Measurements from ENCODE around the gene ANXA7. TPM values are rescaled to one million over a fixed set of nuclear protein-coding genes. Genes with fewer than 3 reads are reported as not detected.
"Not testable (repeated sequence)": the region's sequence is repeated elsewhere in the genome, so short reads cannot be mapped to it uniquely, and the experiment has no call there.

ANXA7 gene
- total and polyA plus RNA-seq, 4 donors: 72.4 to 125 (median 102) TPM

DNA sequence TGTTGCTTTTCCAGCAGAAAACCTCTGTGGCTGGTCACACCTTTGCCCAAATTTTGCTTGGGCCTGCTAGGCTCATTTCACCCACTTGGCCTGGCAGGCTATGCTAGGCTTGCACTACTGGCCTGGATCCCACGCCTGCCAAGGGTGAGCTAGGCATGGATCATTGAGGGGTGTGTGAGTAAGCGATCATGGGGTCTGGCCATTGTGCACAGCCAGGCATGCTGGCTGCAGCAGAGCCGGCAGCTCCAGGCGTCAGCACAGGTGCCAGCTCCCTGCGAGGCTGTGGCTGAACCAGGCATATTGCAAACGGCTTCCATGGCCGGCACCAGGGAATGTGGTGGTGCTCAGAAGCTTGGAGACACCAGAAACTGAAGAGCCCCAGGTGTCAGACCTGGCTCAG, 74.4 kb downstream of the ANXA7 start:
- H3K27ac ChIP-seq (ENCODE audit: low read depth in 1 of 2, low read length in 2 of 2): no peak overlapping the region
- no peaks in the 10 kb centered on the region for H3K36me3 ChIP-seq (ENCODE audit: control insufficient read depth in 1 of 2, insufficient read depth in 2 of 2, low read length in 1 of 2)
- ATAC-seq (ENCODE audit: low FRiP score) (no peak), DNase-seq (no peak)
- H3K27me3 ChIP-seq (ENCODE audit: control insufficient read depth in 1 of 2, insufficient read depth in 2 of 2, low read length in 1 of 2): no peaks in the 10 kb centered on the region
- intact Hi-C loops (cut with DNase I): no loop called here
- no peaks in the 10 kb centered on the region for H3K4me1 ChIP-seq (ENCODE audit: control insufficient read depth in 1 of 2, insufficient read depth in 2 of 2, low read length in 2 of 2)
- H3K4me3 ChIP-seq (ENCODE audit: low read length in 2 of 2): no peak overlapping the region
- no peaks in the 10 kb centered on the region for H3K9me3 ChIP-seq (ENCODE audit: control insufficient read depth, low read length)
- 83 to 88% methylated on average over 7 of the region's 7 CpGs for WGBS, 2 donors

DNA sequence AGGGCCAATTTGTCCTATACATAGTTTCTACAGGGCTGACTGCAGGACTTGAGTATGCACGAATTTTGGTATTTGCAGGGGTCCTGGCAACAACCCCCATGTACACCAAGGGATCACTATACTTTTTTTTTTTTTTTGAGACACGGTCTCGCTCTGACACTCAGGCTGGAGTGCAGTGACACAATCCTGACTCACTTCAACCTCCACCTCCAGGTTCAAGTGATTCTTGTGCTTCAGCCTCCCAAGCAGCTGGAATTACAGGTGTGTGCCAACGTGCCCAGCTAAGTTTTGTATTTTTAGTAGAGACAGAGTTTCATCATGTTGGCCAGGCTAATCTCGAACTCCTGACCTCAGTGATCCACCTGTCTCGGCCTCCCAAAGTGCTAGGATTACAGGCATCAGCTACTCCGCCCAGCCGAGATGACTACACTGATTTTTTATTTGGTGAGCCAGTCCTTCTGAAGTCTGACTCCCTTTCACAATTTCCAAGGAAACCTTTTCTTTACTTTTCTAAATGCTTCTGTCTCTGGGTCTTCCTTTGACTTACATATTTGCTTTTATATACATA, 75.0 kb downstream of the ANXA7 start:
- intact Hi-C loops (cut with DNase I): no loop called here
- 86 to 92% methylated on average over 8 of the region's 8 CpGs for WGBS, 2 donors
- Histone ChIP-seq H3K36me3 (ENCODE audit: control insufficient read depth in 1 of 2, insufficient read depth in 2 of 2, low read length in 1 of 2) (no peaks in the 10 kb centered on the region), H3K27me3 (ENCODE audit: control insufficient read depth in 1 of 2, insufficient read depth in 2 of 2, low read length in 1 of 2) (no peaks in the 10 kb centered on the region), H3K9me3 (ENCODE audit: control insufficient read depth, low read length) (no peaks in the 10 kb centered on the region), H3K4me3 (ENCODE audit: low read length in 2 of 2) (no peak overlapping the region), H3K4me1 (ENCODE audit: control insufficient read depth in 1 of 2, insufficient read depth in 2 of 2, low read length in 2 of 2) (no peaks in the 10 kb centered on the region), H3K27ac (ENCODE audit: low read depth in 1 of 2, low read length in 2 of 2) (no peak overlapping the region)
- DNase-seq (no peak), ATAC-seq (ENCODE audit: low FRiP score) (no peak)

DNA sequence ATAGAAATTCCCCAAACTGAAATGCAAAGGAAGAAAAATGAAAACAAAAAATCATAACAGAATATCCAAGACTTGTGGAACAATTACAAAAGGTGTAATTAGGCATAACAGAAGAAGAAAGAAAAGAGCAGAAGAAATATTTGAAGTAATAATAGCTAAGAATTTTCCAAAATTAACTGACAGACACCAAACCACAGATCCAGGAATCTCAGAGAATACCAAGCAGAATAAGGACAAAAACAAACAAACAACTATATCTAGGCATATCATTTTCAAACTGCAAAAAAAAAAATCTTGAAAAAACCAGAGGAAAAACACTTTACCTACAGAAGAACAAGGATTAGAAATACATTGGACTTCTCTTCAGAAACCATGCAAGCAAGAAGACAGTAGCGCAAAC, 80.7 kb downstream of the ANXA7 start:
- no peak for DNase-seq
- intact Hi-C loops (cut with DNase I): no loop called here
- no peaks in the 10 kb centered on the region for H3K27me3 ChIP-seq (ENCODE audit: control insufficient read depth in 1 of 2, insufficient read depth in 2 of 2, low read length in 1 of 2)
- no peak overlapping the region for H3K4me3 ChIP-seq (ENCODE audit: low read length in 2 of 2)
- no peak overlapping the region for H3K27ac ChIP-seq (ENCODE audit: low read depth in 1 of 2, low read length in 2 of 2)
- no peaks in the 10 kb centered on the region for H3K4me1 ChIP-seq (ENCODE audit: control insufficient read depth in 1 of 2, insufficient read depth in 2 of 2, low read length in 2 of 2)
- 94 to 98% methylated on average over 1 of the region's 1 CpG for WGBS, 2 donors
- no peak for ATAC-seq (ENCODE audit: low FRiP score)
- H3K36me3 ChIP-seq (ENCODE audit: control insufficient read depth in 1 of 2, insufficient read depth in 2 of 2, low read length in 1 of 2): no peaks in the 10 kb centered on the region
- H3K9me3 ChIP-seq (ENCODE audit: control insufficient read depth, low read length): no peaks in the 10 kb centered on the region

DNA sequence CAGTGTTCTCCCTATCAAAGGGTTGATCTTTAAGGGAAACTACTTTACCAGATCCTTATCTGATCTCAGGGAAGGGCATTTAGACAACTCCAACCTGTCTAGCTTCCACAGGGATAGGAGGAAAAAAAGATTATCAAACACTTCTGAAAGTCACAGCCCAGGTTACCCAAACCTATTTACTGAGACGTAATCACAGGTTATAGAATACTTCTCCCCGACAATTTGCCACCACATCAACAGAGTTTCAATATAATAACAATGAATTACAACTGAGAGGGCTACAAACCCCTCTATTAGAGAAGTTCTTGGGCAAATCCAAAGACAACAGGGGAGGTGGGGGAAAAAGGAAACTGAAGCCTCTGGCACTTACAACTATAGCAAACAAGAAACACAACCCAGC, 81.5 kb downstream of the ANXA7 start:
- 60 to 82% methylated on average over 2 of the region's 2 CpGs for WGBS, 2 donors
- intact Hi-C loops (cut with DNase I): no loop called here
- Histone ChIP-seq H3K36me3 (ENCODE audit: control insufficient read depth in 1 of 2, insufficient read depth in 2 of 2, low read length in 1 of 2) (no peaks in the 10 kb centered on the region), H3K4me3 (ENCODE audit: low read length in 2 of 2) (no peak overlapping the region), H3K27ac (ENCODE audit: low read depth in 1 of 2, low read length in 2 of 2) (no peak overlapping the region), H3K27me3 (ENCODE audit: control insufficient read depth in 1 of 2, insufficient read depth in 2 of 2, low read length in 1 of 2) (no peaks in the 10 kb centered on the region), H3K9me3 (ENCODE audit: control insufficient read depth, low read length) (no peaks in the 10 kb centered on the region), H3K4me1 (ENCODE audit: control insufficient read depth in 1 of 2, insufficient read depth in 2 of 2, low read length in 2 of 2) (no peaks in the 10 kb centered on the region)
- no peak for ATAC-seq (ENCODE audit: low FRiP score)
- DNase-seq: no peak

DNA sequence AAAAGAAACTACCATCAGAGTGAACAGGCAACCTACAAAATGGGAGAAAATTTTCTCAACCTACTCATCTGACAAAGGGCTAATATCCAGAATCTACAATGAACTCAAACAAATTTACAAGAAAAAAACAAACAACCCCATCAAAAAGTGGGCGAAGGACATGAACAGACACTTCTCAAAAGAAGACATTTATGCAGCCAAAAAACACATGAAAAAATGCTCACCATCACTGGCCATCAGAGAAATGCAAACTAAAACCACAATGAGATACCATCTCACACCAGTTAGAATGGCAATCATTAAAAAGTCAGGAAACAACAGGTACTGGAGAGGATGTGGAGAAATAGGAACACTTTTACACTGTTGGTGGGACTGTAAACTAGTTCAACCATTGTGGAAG, 85.3 kb downstream of the ANXA7 start:
- H3K4me1 ChIP-seq (ENCODE audit: control insufficient read depth in 1 of 2, insufficient read depth in 2 of 2, low read length in 2 of 2); H3K36me3 ChIP-seq (ENCODE audit: control insufficient read depth in 1 of 2, insufficient read depth in 2 of 2, low read length in 1 of 2); H3K27me3 ChIP-seq (ENCODE audit: control insufficient read depth in 1 of 2, insufficient read depth in 2 of 2, low read length in 1 of 2); H3K27ac ChIP-seq (ENCODE audit: low read depth in 1 of 2, low read length in 2 of 2); H3K9me3 ChIP-seq (ENCODE audit: control insufficient read depth, low read length); DNase-seq; ATAC-seq (ENCODE audit: low FRiP score); intact Hi-C loops (cut with DNase I); H3K4me3 ChIP-seq (ENCODE audit: low read length in 2 of 2): not testable (repeated sequence)
- no CpG with 5 or more reads among the region's 1 CpG for WGBS, 2 donors

DNA sequence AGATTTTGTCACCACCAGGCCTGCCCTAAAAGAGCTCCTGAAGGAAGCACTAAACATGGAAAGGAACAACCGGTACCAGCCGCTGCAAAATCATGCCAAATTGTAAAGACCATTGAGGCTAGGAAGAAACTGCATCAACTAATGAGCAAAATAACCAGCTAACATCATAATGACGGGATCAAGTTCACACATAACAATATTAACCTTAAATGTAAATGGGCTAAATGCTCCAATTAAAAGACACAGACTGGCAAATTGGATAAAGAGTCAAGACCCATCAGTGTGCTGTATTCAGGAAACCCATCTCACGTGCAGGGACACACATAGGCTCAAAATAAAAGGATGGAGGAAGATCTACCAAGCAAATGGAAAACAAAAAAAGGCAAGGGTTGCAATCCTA, 88.6 kb downstream of the ANXA7 start:
- H3K4me1 ChIP-seq (ENCODE audit: control insufficient read depth in 1 of 2, insufficient read depth in 2 of 2, low read length in 2 of 2); ATAC-seq (ENCODE audit: low FRiP score); H3K27ac ChIP-seq (ENCODE audit: low read depth in 1 of 2, low read length in 2 of 2); H3K4me3 ChIP-seq (ENCODE audit: low read length in 2 of 2); H3K27me3 ChIP-seq (ENCODE audit: control insufficient read depth in 1 of 2, insufficient read depth in 2 of 2, low read length in 1 of 2); intact Hi-C loops (cut with DNase I); DNase-seq; H3K36me3 ChIP-seq (ENCODE audit: control insufficient read depth in 1 of 2, insufficient read depth in 2 of 2, low read length in 1 of 2); H3K9me3 ChIP-seq (ENCODE audit: control insufficient read depth, low read length): not testable (repeated sequence)
- 56 to 72% methylated on average over 2 of the region's 4 CpGs for WGBS, 2 donors

Other genes starting within 250 kb of the ANXA7 start
- gene ECD, start 246.1 kb downstream of the ANXA7 start, total RNA-seq: 10 to 100 TPM; 23.7 to 25.8 TPM
- gene ECD, start 246.1 kb downstream of the ANXA7 start, polyA plus RNA-seq: 10 to 100 TPM in 1 of 2 donors, 1 to 10 TPM in 1; 9.9 to 10.8 TPM
- gene FAM149B1, start 245.9 kb downstream of the ANXA7 start, total RNA-seq: 10 to 100 TPM; 20.0 to 22.7 TPM
- 10 to 100 TPM; 21.1 to 22.4 TPM for gene FAM149B1, start 245.9 kb downstream of the ANXA7 start, polyA plus RNA-seq
- gene DNAJC9, start 166.8 kb downstream of the ANXA7 start, total RNA-seq: 10 to 100 TPM in 1 of 2 donors, 1 to 10 TPM in 1; 9.5 to 12.4 TPM
- gene DNAJC9, start 166.8 kb downstream of the ANXA7 start, polyA plus RNA-seq: 10 to 100 TPM in 1 of 2 donors, 1 to 10 TPM in 1; 8.0 to 13.5 TPM
- gene MRPS16, start 161.4 kb downstream of the ANXA7 start, total RNA-seq: 10 to 100 TPM; 41.9 to 44.8 TPM
- gene MRPS16, start 161.4 kb downstream of the ANXA7 start, polyA plus RNA-seq: 10 to 100 TPM; 39.5 to 45.7 TPM
- 1 to 10 TPM in 1 of 2 donors, under 1 TPM in 1; 0.94 to 2.4 TPM for gene CFAP70, start 55.2 kb downstream of the ANXA7 start, total RNA-seq
- 1 to 10 TPM in 1 of 2 donors, under 1 TPM in 1; 0.25 to 2.8 TPM for gene CFAP70, start 55.2 kb downstream of the ANXA7 start, polyA plus RNA-seq
- gene MSS51, start 19.5 kb upstream of the ANXA7 start, total RNA-seq: 1 to 10 TPM; 2.9 to 6.3 TPM
- 1 to 10 TPM; 1.7 to 1.8 TPM for gene MSS51, start 19.5 kb upstream of the ANXA7 start, polyA plus RNA-seq
- 10 to 100 TPM; 61.0 to 65.6 TPM for gene PPP3CB, start 82.0 kb upstream of the ANXA7 start, total RNA-seq
- gene PPP3CB, start 82.0 kb upstream of the ANXA7 start, polyA plus RNA-seq: 10 to 100 TPM; 39.7 to 46.1 TPM
- 10 to 100 TPM; 32.6 to 45.7 TPM for gene USP54, start 177.3 kb upstream of the ANXA7 start, total RNA-seq
- 1 to 10 TPM; 1.9 to 6.1 TPM for gene USP54, start 177.3 kb upstream of the ANXA7 start, polyA plus RNA-seq
- gene MYOZ1, start 227.4 kb upstream of the ANXA7 start, total RNA-seq: 10 to 100 TPM in 1 of 2 donors, 1 to 10 TPM in 1; 3.2 to 13.1 TPM
- gene MYOZ1, start 227.4 kb upstream of the ANXA7 start, polyA plus RNA-seq: 1 to 10 TPM; 6.6 to 6.9 TPM
- under 1 TPM; 0.13 to 0.18 TPM for gene SYNPO2L, start 242.0 kb upstream of the ANXA7 start, total RNA-seq
- gene SYNPO2L, start 242.0 kb upstream of the ANXA7 start, polyA plus RNA-seq: under 1 TPM in 1 of 2 donors, not detected in 1; 0.63 TPM

Measured in aorta (tissue), 5 donors.